ENCODE data around the gene ABHD16A. TPM values are rescaled to one million over a fixed set of nuclear protein-coding genes. Genes with fewer than 3 reads are reported as not detected.

Gene ABHD16A
- total and polyA plus RNA-seq, 2 donors (not counting 3 experiments of a cell fraction or from before 2014, with no cell fraction given) = 48.9 to 60.3 TPM

GRCh38 chr6:31664790-31665500, 38.2 kb downstream of the ABHD16A start, which contains the start of gene GPANK1:
Gene GPANK1, minus strand, starts transcription at chr6:31664997. Its CDS starts 519 bp downstream, at chr6:31664478.
- Histone ChIP-seq H3K27ac (ENCODE audit: insufficient read depth, low read depth, low read length) (peak within 1 kb of the TSS; percentile 77), H3K36me3 (ENCODE audit: control insufficient read depth in 2 of 2, extremely low read depth in 1 of 2, insufficient read depth in 2 of 2, low read length in 2 of 2) (peaks cover 20 to 21% of the 10 kb centered on the region in 2 experiments), H3K4me3 (replicated peaks in 1 of 3; ENCODE audit: insufficient read depth in 1 of 3, low read depth in 1 of 3, low read length in 3 of 3) (peak within 1 kb of the TSS; percentile 70 to 94 (median 72)), H4K20me1 (replicated peaks; ENCODE audit: control insufficient read depth, extremely low read depth, insufficient read depth, low read length) (no peaks in the 10 kb centered on the region), H2AFZ (ENCODE audit: low read depth, low read length) (peak within 1 kb of the TSS; percentile 58), H3K9me3 (replicated peaks; ENCODE audit: control insufficient read depth, insufficient read depth, low read length) (no peaks in the 10 kb centered on the region), H3K4me2 (ENCODE audit: insufficient read depth, low read length) (peak within 1 kb of the TSS; percentile 86), H3K9ac (replicated peaks; ENCODE audit: extremely low read depth, insufficient read depth, low read length) (peak within 1 kb of the TSS; percentile 79), H3K4me1 (ENCODE audit: control insufficient read depth, extremely low read depth, insufficient read depth, low read length) (peaks cover 31% of the 10 kb centered on the region), H3K79me2 (ENCODE audit: control insufficient read depth, insufficient read depth, low read length) (peaks cover 36% of the 10 kb centered on the region), H3K9me1 (replicated peaks; ENCODE audit: control insufficient read depth, extremely low read depth, insufficient read depth, low read length) (no peaks in the 10 kb centered on the region), H3K27me3 (ENCODE audit: control insufficient read depth in 2 of 2, insufficient read depth in 2 of 2, low read length in 2 of 2) (no peaks in the 10 kb centered on the region)
- ChIA-PET POLR2A (interaction anchor here (0.7 to 1.3 kb wide), 7 partner anchors 12 to 163 kb away, joined by 3 to 5 read pairs (median 4); partner anchors contain the start of genes ABHD16A, BAG6, HSPA1B and LSM2), CTCF (interaction anchor here (0.8 to 5.7 kb wide), 7 partner anchors 9 to 142 kb away, joined by 3 to 38 read pairs (median 4); partner anchors contain the start of genes APOM, ATP6V1G2, BAG6 and LSM2)
- peak; percentile 38 for TF ChIP-seq POLR2A (IDR thresholded peaks at IDR 0.05; ENCODE audit: low read depth, low read length)
- TF ChIP-seq JUN (IDR thresholded peaks at IDR 0.05; ENCODE audit: borderline replicate concordance, insufficient read depth, insufficient read length, low read depth) = no peak
- peak; percentile 41 for TF ChIP-seq POLR2AphosphoS5 (IDR thresholded peaks at IDR 0.05; ENCODE audit: insufficient read depth, low read depth, low read length)
- no peak for TF ChIP-seq CTCF (IDR thresholded peaks at IDR 0.05; ENCODE audit: extremely low read depth in 1 of 2, insufficient read depth in 1 of 2, low read depth in 1 of 2, low read length in 2 of 2)
- peak; percentile 51 for TF ChIP-seq MAX (IDR thresholded peaks at IDR 0.05; ENCODE audit: insufficient read depth, insufficient read length)
- TF ChIP-seq FOS (IDR thresholded peaks at IDR 0.05; ENCODE audit: borderline replicate concordance, insufficient read depth, low read length) = no peak
- TF ChIP-seq EZH2 (IDR thresholded peaks at IDR 0.05; ENCODE audit: borderline replicate concordance, low read depth, low read length, severe bottlenecking) = no peak
- dilution Hi-C loops (cut with MboI; ENCODE audit: extremely low pct_ligation_motif_present, low sequenced_read_pairs) = no loop called here
- peak; percentile 95 for DNase-seq (ENCODE audit: low read depth, low spot score)
- no TSS peak for BruUV-seq (replicated peaks)
- peak; percentile 99 for FAIRE-seq
- intact Hi-C loops (cut with micrococcal nuclease) = loop anchor here (1.0 to 10.0 kb wide), 7 partner anchors 13 to 530 kb away; partner anchors contain the start of genes ATP6V1G2, BAG6, GPSM3 and PBX2
